PC-9 (cell line): ENCODE results near the gene CTXND1.

Source experiments
- CTCF ChIP-seq: fragments of 200-600 bp; sonication (generic); conservative IDR thresholded peaks from 2 replicates; pipeline ENCODE4 v1.6.1; 2017; ENCODE audit warnings: mixed run types, antibody characterized with exemption, mild to moderate bottlenecking, moderate library complexity
- EZH2 ChIP-seq: fragments of 200-600 bp; sonication (generic); IDR thresholded peaks from 2 replicates; pipeline ENCODE4 v1.8.0; 2017; ENCODE audit warnings: antibody characterized with exemption, low read depth

GRCh38 chr15:80274996-80275395 is 23.0 kb upstream of the CTXND1 start:
- TF ChIP-seq CTCF, result no peak
- no peak for TF ChIP-seq EZH2
